ENCODE data around the gene CPA4.

- TF ChIP-seq CTCF (IDR thresholded peaks at IDR 0.05), result no peak
- no peak for TF ChIP-seq POLR2A (IDR thresholded peaks at IDR 0.05)
These were observed 40.9 kb downstream of the CPA4 start for GRCh38 chr7:130333832-130334231.
